ENCODE data around the gene PGA3. TPM values are rescaled to one million over a fixed set of nuclear protein-coding genes. Genes with fewer than 3 reads are reported as not detected.
"Not testable (repeated sequence)": the region's sequence is repeated elsewhere in the genome, so short reads cannot be mapped to it uniquely, and the experiment has no call there.

Gene PGA3
- total RNA-seq, 1 donor = not detected

- Histone ChIP-seq H3K27me3 (ENCODE audit: insufficient read depth, low read length) (peaks cover 5% of the 10 kb centered on the region), H3K4me3 (ENCODE audit: insufficient read depth, low read length) (no peak overlapping the region), H3K4me2 (ENCODE audit: insufficient read depth, low read length) (no peak overlapping the region), H3K27ac (ENCODE audit: low read depth, low read length) (no peak overlapping the region), H3K9me3 (ENCODE audit: low read depth, low read length) (peaks cover 6% of the 10 kb centered on the region), H3K36me3 (ENCODE audit: insufficient read depth, low read length) (no peaks in the 10 kb centered on the region), H3K4me1 (ENCODE audit: insufficient read depth, low read length) (no peaks in the 10 kb centered on the region), H2AFZ (ENCODE audit: low read length) (no peak overlapping the region), H4K20me1 (ENCODE audit: insufficient read depth, low read length) (no peaks in the 10 kb centered on the region), H3K79me2 (ENCODE audit: insufficient read depth, low read length) (no peaks in the 10 kb centered on the region)
- no peak for DNase-seq (ENCODE audit: insufficient read length, low spot score, missing footprints)
- TF ChIP-seq CTCF (IDR thresholded peaks at IDR 0.05; ENCODE audit: extremely low read depth, low read depth, low read length) = no peak
These were observed 5.0 kb upstream of the PGA3 start for GRCh38 chr11:61198361-61198760.

GRCh38 chr11:61198948-61199523, 4.3 kb upstream of the PGA3 start:
- no peak for TF ChIP-seq CTCF (IDR thresholded peaks at IDR 0.05; ENCODE audit: extremely low read depth, low read depth, low read length)
- no peaks in the 10 kb centered on the region for H4K20me1 ChIP-seq (ENCODE audit: insufficient read depth, low read length)
- H3K36me3 ChIP-seq (ENCODE audit: insufficient read depth, low read length) = no peaks in the 10 kb centered on the region
- H3K4me3 ChIP-seq (ENCODE audit: insufficient read depth, low read length) = no peak overlapping the region
- H3K4me1 ChIP-seq (ENCODE audit: insufficient read depth, low read length) = no peaks in the 10 kb centered on the region
- no peak for DNase-seq (ENCODE audit: insufficient read length, low spot score, missing footprints)
- H2AFZ ChIP-seq (ENCODE audit: low read length) = no peak overlapping the region
- peaks cover 6% of the 10 kb centered on the region for H3K9me3 ChIP-seq (ENCODE audit: low read depth, low read length)
- H3K4me2 ChIP-seq (ENCODE audit: insufficient read depth, low read length) = no peak overlapping the region
- H3K27ac ChIP-seq (ENCODE audit: low read depth, low read length) = no peak overlapping the region
- H3K27me3 ChIP-seq (ENCODE audit: insufficient read depth, low read length) = peaks cover 2% of the 10 kb centered on the region
- H3K79me2 ChIP-seq (ENCODE audit: insufficient read depth, low read length) = no peaks in the 10 kb centered on the region

GRCh38 chr11:61201476-61201875, 1.8 kb upstream of the PGA3 start:
- Histone ChIP-seq H3K27ac (ENCODE audit: low read depth, low read length) (no peak overlapping the region), H3K27me3 (ENCODE audit: insufficient read depth, low read length) (peaks cover 2% of the 10 kb centered on the region), H2AFZ (ENCODE audit: low read length) (no peak overlapping the region), H3K9me3 (ENCODE audit: low read depth, low read length) (peaks cover 6% of the 10 kb centered on the region), H3K4me1 (ENCODE audit: insufficient read depth, low read length) (no peaks in the 10 kb centered on the region), H3K36me3 (ENCODE audit: insufficient read depth, low read length) (no peaks in the 10 kb centered on the region), H3K4me2 (ENCODE audit: insufficient read depth, low read length) (no peak overlapping the region), H3K79me2 (ENCODE audit: insufficient read depth, low read length) (no peaks in the 10 kb centered on the region), H4K20me1 (ENCODE audit: insufficient read depth, low read length) (no peaks in the 10 kb centered on the region), H3K4me3 (ENCODE audit: insufficient read depth, low read length) (no peak overlapping the region)
- no peak for DNase-seq (ENCODE audit: insufficient read length, low spot score, missing footprints)
- no peak for TF ChIP-seq CTCF (IDR thresholded peaks at IDR 0.05; ENCODE audit: extremely low read depth, low read depth, low read length)

- not testable (repeated sequence) for H3K27me3 ChIP-seq (ENCODE audit: insufficient read depth, low read length); DNase-seq (ENCODE audit: insufficient read length, low spot score, missing footprints); H4K20me1 ChIP-seq (ENCODE audit: insufficient read depth, low read length); H3K36me3 ChIP-seq (ENCODE audit: insufficient read depth, low read length); H3K79me2 ChIP-seq (ENCODE audit: insufficient read depth, low read length); H3K4me2 ChIP-seq (ENCODE audit: insufficient read depth, low read length); H2AFZ ChIP-seq (ENCODE audit: low read length); H3K9me3 ChIP-seq (ENCODE audit: low read depth, low read length); H3K27ac ChIP-seq (ENCODE audit: low read depth, low read length); H3K4me1 ChIP-seq (ENCODE audit: insufficient read depth, low read length); H3K4me3 ChIP-seq (ENCODE audit: insufficient read depth, low read length)
These were observed 558 bp downstream of the PGA3 start for GRCh38 chr11:61203873-61204272.

GRCh38 chr11:61204502-61205059, 1.3 kb downstream of the PGA3 start:
- not testable (repeated sequence) for H3K36me3 ChIP-seq (ENCODE audit: insufficient read depth, low read length); H4K20me1 ChIP-seq (ENCODE audit: insufficient read depth, low read length); H3K4me1 ChIP-seq (ENCODE audit: insufficient read depth, low read length); H2AFZ ChIP-seq (ENCODE audit: low read length); H3K27me3 ChIP-seq (ENCODE audit: insufficient read depth, low read length); DNase-seq (ENCODE audit: insufficient read length, low spot score, missing footprints); H3K27ac ChIP-seq (ENCODE audit: low read depth, low read length); H3K79me2 ChIP-seq (ENCODE audit: insufficient read depth, low read length); H3K4me2 ChIP-seq (ENCODE audit: insufficient read depth, low read length); H3K9me3 ChIP-seq (ENCODE audit: low read depth, low read length); H3K4me3 ChIP-seq (ENCODE audit: insufficient read depth, low read length)

- not testable (repeated sequence) for H3K4me3 ChIP-seq (ENCODE audit: insufficient read depth, low read length); H3K36me3 ChIP-seq (ENCODE audit: insufficient read depth, low read length); H4K20me1 ChIP-seq (ENCODE audit: insufficient read depth, low read length); H3K9me3 ChIP-seq (ENCODE audit: low read depth, low read length); H3K27me3 ChIP-seq (ENCODE audit: insufficient read depth, low read length); H2AFZ ChIP-seq (ENCODE audit: low read length); H3K4me1 ChIP-seq (ENCODE audit: insufficient read depth, low read length); H3K79me2 ChIP-seq (ENCODE audit: insufficient read depth, low read length); DNase-seq (ENCODE audit: insufficient read length, low spot score, missing footprints); H3K4me2 ChIP-seq (ENCODE audit: insufficient read depth, low read length); H3K27ac ChIP-seq (ENCODE audit: low read depth, low read length)
These were observed 4.5 kb downstream of the PGA3 start for GRCh38 chr11:61207636-61208310.
